ENCODE data around the gene NLRC4. TPM values are rescaled to one million over a fixed set of nuclear protein-coding genes. Genes with fewer than 3 reads are reported as not detected.

The NLRC4 gene
- total and polyA plus RNA-seq, 2 of the 8 experiments (the other 6 are each of a cell fraction or from before 2014, with no cell fraction given): not detected

- TF ChIP-seq, protein P1, sequence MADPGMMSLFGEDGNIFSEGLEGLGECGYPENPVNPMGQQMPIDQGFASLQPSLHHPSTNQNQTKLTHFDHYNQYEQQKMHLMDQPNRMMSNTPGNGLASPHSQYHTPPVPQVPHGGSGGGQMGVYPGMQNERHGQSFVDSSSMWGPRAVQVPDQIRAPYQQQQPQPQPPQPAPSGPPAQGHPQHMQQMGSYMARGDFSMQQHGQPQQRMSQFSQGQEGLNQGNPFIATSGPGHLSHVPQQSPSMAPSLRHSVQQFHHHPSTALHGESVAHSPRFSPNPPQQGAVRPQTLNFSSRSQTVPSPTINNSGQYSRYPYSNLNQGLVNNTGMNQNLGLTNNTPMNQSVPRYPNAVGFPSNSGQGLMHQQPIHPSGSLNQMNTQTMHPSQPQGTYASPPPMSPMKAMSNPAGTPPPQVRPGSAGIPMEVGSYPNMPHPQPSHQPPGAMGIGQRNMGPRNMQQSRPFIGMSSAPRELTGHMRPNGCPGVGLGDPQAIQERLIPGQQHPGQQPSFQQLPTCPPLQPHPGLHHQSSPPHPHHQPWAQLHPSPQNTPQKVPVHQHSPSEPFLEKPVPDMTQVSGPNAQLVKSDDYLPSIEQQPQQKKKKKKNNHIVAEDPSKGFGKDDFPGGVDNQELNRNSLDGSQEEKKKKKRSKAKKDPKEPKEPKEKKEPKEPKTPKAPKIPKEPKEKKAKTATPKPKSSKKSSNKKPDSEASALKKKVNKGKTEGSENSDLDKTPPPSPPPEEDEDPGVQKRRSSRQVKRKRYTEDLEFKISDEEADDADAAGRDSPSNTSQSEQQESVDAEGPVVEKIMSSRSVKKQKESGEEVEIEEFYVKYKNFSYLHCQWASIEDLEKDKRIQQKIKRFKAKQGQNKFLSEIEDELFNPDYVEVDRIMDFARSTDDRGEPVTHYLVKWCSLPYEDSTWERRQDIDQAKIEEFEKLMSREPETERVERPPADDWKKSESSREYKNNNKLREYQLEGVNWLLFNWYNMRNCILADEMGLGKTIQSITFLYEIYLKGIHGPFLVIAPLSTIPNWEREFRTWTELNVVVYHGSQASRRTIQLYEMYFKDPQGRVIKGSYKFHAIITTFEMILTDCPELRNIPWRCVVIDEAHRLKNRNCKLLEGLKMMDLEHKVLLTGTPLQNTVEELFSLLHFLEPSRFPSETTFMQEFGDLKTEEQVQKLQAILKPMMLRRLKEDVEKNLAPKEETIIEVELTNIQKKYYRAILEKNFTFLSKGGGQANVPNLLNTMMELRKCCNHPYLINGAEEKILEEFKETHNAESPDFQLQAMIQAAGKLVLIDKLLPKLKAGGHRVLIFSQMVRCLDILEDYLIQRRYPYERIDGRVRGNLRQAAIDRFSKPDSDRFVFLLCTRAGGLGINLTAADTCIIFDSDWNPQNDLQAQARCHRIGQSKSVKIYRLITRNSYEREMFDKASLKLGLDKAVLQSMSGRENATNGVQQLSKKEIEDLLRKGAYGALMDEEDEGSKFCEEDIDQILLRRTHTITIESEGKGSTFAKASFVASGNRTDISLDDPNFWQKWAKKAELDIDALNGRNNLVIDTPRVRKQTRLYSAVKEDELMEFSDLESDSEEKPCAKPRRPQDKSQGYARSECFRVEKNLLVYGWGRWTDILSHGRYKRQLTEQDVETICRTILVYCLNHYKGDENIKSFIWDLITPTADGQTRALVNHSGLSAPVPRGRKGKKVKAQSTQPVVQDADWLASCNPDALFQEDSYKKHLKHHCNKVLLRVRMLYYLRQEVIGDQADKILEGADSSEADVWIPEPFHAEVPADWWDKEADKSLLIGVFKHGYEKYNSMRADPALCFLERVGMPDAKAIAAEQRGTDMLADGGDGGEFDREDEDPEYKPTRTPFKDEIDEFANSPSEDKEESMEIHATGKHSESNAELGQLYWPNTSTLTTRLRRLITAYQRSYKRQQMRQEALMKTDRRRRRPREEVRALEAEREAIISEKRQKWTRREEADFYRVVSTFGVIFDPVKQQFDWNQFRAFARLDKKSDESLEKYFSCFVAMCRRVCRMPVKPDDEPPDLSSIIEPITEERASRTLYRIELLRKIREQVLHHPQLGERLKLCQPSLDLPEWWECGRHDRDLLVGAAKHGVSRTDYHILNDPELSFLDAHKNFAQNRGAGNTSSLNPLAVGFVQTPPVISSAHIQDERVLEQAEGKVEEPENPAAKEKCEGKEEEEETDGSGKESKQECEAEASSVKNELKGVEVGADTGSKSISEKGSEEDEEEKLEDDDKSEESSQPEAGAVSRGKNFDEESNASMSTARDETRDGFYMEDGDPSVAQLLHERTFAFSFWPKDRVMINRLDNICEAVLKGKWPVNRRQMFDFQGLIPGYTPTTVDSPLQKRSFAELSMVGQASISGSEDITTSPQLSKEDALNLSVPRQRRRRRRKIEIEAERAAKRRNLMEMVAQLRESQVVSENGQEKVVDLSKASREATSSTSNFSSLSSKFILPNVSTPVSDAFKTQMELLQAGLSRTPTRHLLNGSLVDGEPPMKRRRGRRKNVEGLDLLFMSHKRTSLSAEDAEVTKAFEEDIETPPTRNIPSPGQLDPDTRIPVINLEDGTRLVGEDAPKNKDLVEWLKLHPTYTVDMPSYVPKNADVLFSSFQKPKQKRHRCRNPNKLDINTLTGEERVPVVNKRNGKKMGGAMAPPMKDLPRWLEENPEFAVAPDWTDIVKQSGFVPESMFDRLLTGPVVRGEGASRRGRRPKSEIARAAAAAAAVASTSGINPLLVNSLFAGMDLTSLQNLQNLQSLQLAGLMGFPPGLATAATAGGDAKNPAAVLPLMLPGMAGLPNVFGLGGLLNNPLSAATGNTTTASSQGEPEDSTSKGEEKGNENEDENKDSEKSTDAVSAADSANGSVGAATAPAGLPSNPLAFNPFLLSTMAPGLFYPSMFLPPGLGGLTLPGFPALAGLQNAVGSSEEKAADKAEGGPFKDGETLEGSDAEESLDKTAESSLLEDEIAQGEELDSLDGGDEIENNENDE (IDR thresholded peaks at IDR 0.05; ENCODE audit: insufficient replicate concordance, low read length): no peak
- TF ChIP-seq HDAC2 (IDR thresholded peaks at IDR 0.05; ENCODE audit: borderline replicate concordance in 1 of 2, low read depth in 2 of 2, low read length in 2 of 2): no peak
- TF ChIP-seq CREB1 (IDR thresholded peaks at IDR 0.05): no peak
- TF ChIP-seq GABPA (IDR thresholded peaks at IDR 0.05; ENCODE audit: borderline replicate concordance, insufficient read depth, low read length): no peak
- no peak for TF ChIP-seq SP1 (IDR thresholded peaks at IDR 0.05; ENCODE audit: low read depth, low read length)
- TF ChIP-seq RNF2 (IDR thresholded peaks at IDR 0.05; ENCODE audit: borderline replicate concordance, low read depth, low read length, missing control alignments, poor library complexity, severe bottlenecking): no peak
- TF ChIP-seq, protein P2, sequence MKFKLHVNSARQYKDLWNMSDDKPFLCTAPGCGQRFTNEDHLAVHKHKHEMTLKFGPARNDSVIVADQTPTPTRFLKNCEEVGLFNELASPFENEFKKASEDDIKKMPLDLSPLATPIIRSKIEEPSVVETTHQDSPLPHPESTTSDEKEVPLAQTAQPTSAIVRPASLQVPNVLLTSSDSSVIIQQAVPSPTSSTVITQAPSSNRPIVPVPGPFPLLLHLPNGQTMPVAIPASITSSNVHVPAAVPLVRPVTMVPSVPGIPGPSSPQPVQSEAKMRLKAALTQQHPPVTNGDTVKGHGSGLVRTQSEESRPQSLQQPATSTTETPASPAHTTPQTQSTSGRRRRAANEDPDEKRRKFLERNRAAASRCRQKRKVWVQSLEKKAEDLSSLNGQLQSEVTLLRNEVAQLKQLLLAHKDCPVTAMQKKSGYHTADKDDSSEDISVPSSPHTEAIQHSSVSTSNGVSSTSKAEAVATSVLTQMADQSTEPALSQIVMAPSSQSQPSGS (IDR thresholded peaks at IDR 0.05; ENCODE audit: low read length): no peak
- TF ChIP-seq CHD2 (IDR thresholded peaks at IDR 0.05; ENCODE audit: low read length): no peak
- no peak for TF ChIP-seq ATF3 (IDR thresholded peaks at IDR 0.05; ENCODE audit: insufficient read depth, low read depth, low read length)
These were observed 6.4 kb upstream of the NLRC4 start (continued) for GRCh38 chr2:32271063-32271462.

All from H1 (cell line).